GM23338 (cell line): ENCODE results near the gene SNX15. TPM values are rescaled to one million over a fixed set of nuclear protein-coding genes. Genes with fewer than 3 reads are reported as not detected.

Experiments
- ATAC-seq: fragments of 200-7000 bp; cut with Tn5 transposase; 3 replicates; pipeline ENCODE4 v1.9.1; 2020
- DNase-seq: peaks from one replicate; pipeline ENCODE4 v3.0.0-alpha.2; 2015; ENCODE audit warnings: low spot score
- H2AFZ ChIP-seq: fragments of 200-600 bp; sonication (generic); 2 replicates; pipeline ENCODE4 v1.8.0; 2016; ENCODE audit warnings: antibody characterized with exemption, mild to moderate bottlenecking, moderate library complexity
- H3F3A ChIP-seq: fragments of 200-600 bp; sonication (generic); replicated peaks from 2 replicates; pipeline ENCODE4 v1.8.0; 2017; ENCODE audit warnings: antibody characterized with exemption, mixed run types, low read depth
- H3K27ac ChIP-seq: fragments of 200-600 bp; sonication (generic); 2 replicates; pipeline ENCODE4 v1.6.1; 2016; ENCODE audit warnings: low read depth
- H3K27me3 ChIP-seq: fragments of 200-600 bp; sonication (generic); 2 replicates; pipeline ENCODE4 v1.8.0; 2016; ENCODE audit warnings: mild to moderate bottlenecking, mixed run types, moderate library complexity; ENCODE audit not compliant: insufficient read depth
- H3K36me3 ChIP-seq: fragments of 200-600 bp; sonication (generic); 2 replicates; pipeline ENCODE4 v1.8.0; 2016; ENCODE audit warnings: mild to moderate bottlenecking; ENCODE audit not compliant: insufficient read depth
- H3K4me1 ChIP-seq: fragments of 200-600 bp; sonication (generic); 2 replicates; pipeline ENCODE4 v1.8.0; 2016; ENCODE audit warnings: mild to moderate bottlenecking, moderate library complexity; ENCODE audit not compliant: insufficient read depth
- H3K4me2 ChIP-seq: fragments of 200-600 bp; sonication (generic); 2 replicates; pipeline ENCODE4 v1.7.1; 2017; ENCODE audit warnings: mixed run types
- H3K4me3 ChIP-seq: fragments of 200-600 bp; sonication (generic); 2 replicates; pipeline ENCODE4 v1.6.1; 2016; ENCODE audit warnings: mixed run types
- H3K79me2 ChIP-seq: fragments of 200-600 bp; sonication (generic); replicated peaks from 2 replicates; pipeline ENCODE4 v1.8.0; 2017; ENCODE audit warnings: mild to moderate bottlenecking; ENCODE audit not compliant: insufficient read depth
- H3K9me2 ChIP-seq: fragments of 200-600 bp; sonication (generic); 2 replicates; pipeline ENCODE4 v1.8.0; 2017; ENCODE audit not compliant: insufficient read depth
- H4K20me1 ChIP-seq: fragments of 200-600 bp; sonication (generic); replicated peaks from 2 replicates; pipeline ENCODE4 v1.8.0; 2017; ENCODE audit warnings: mild to moderate bottlenecking; ENCODE audit not compliant: insufficient read depth
- H3K27ac Mint-ChIP-seq: 2 replicates; pipeline ENCODE4 v1.8.0; 2020; ENCODE audit warnings: inconsistent platforms, mild to moderate bottlenecking, moderate library complexity, mixed read lengths
- H3K27me3 Mint-ChIP-seq: 3 replicates; pipeline ENCODE4 v1.8.0; 2022; ENCODE audit warnings: low read depth, mild to moderate bottlenecking, moderate library complexity, mixed read lengths, inconsistent platforms; ENCODE audit not compliant: insufficient read depth, poor library complexity
- H3K36me3 Mint-ChIP-seq: 3 replicates; pipeline ENCODE4 v1.8.0; 2021; ENCODE audit warnings: low read depth, mild to moderate bottlenecking, inconsistent platforms, moderate library complexity, mixed read lengths
- H3K4me1 Mint-ChIP-seq: 3 replicates; pipeline ENCODE4 v1.8.0; 2020; ENCODE audit warnings: mild to moderate bottlenecking, inconsistent platforms, mixed read lengths
- H3K4me3 Mint-ChIP-seq: 3 replicates; pipeline ENCODE4 v1.8.0; 2021; ENCODE audit warnings: moderate library complexity, mild to moderate bottlenecking, inconsistent platforms, mixed read lengths
- H3K9me3 Mint-ChIP-seq: 3 replicates; pipeline ENCODE4 v1.8.0; 2020; ENCODE audit warnings: moderate library complexity, mild to moderate bottlenecking, inconsistent platforms, mixed read lengths
- CREB1 ChIP-seq: fragments of 250-450 bp; sonication (Bioruptor Pico); IDR thresholded peaks from 2 replicates; pipeline ENCODE4 v1.5.0; 2020; ENCODE audit warnings: low read depth, mild to moderate bottlenecking, moderate library complexity
- CTCF ChIP-seq, 2 experiments: fragments of 200-600 bp in 1 of 2; sonication (generic) in 1 of 2; conservative IDR thresholded peaks; 2 replicates each; pipeline versions ENCODE4 v1.5.1 to v1.6.1; 2016 to 2017; ENCODE audit warnings: antibody characterized with exemption in 2 of 2, low read depth in 2 of 2, mild to moderate bottlenecking in 2 of 2, moderate library complexity in 1 of 2
- ETS1 ChIP-seq: IDR thresholded peaks from 2 replicates; pipeline ENCODE4 v1.6.1; 2016; ENCODE audit warnings: antibody characterized with exemption
- EZH2 ChIP-seq: fragments of 200-600 bp; sonication (generic); IDR thresholded peaks from one replicate; pipeline ENCODE4 v1.8.0; 2017; ENCODE audit warnings: antibody characterized with exemption, mild to moderate bottlenecking, low read depth; ENCODE audit not compliant: unreplicated experiment
- EZH2phosphoT487 ChIP-seq: fragments of 200-600 bp; sonication (generic); IDR thresholded peaks from one replicate; pipeline ENCODE4 v1.8.1; 2018; ENCODE audit warnings: antibody characterized with exemption; ENCODE audit not compliant: unreplicated experiment
- JUNB ChIP-seq: IDR thresholded peaks from one replicate; pipeline ENCODE4 v1.6.1; 2016; ENCODE audit warnings: antibody characterized with exemption; ENCODE audit not compliant: unreplicated experiment
- REST ChIP-seq: IDR thresholded peaks from one replicate; pipeline ENCODE4 v1.6.1; 2018; ENCODE audit warnings: antibody characterized with exemption; ENCODE audit not compliant: unreplicated experiment
- STAT1 ChIP-seq: IDR thresholded peaks from one replicate; pipeline ENCODE4 v1.6.1; 2016; ENCODE audit warnings: antibody characterized with exemption; ENCODE audit not compliant: unreplicated experiment
- ZNF114 ChIP-seq: fragments of 250-450 bp; sonication (Bioruptor Pico); IDR thresholded peaks from 2 replicates; pipeline ENCODE4 v1.5.0; 2020; ENCODE audit warnings: mild to moderate bottlenecking, moderate library complexity
- ZNF331 ChIP-seq: fragments of 250-450 bp; sonication (Bioruptor Pico); IDR thresholded peaks from 2 replicates; pipeline ENCODE4 v1.5.0; 2020; ENCODE audit warnings: low read depth, mild to moderate bottlenecking, moderate library complexity
- ZNF462 ChIP-seq: fragments of 250-450 bp; sonication (Bioruptor Pico); IDR thresholded peaks from 2 replicates; pipeline ENCODE4 v1.5.0; 2020; ENCODE audit warnings: mild to moderate bottlenecking, moderate library complexity
- polyA plus RNA-seq: library from polyadenylated mRNA; unstranded; fragments of >200 nt; fragmentation: Nextera tagmentation; extraction: Ambion mirVana; gene quantifications from 2 replicates; pipeline ENCODE4 v1.2.1, GENCODE V29; 2016
- total RNA-seq: library from RNA; depleted of rRNA; stranded (reverse); fragments of >200 nt; shearing (Covaris generic); gene quantifications from 2 replicates; pipeline ENCODE4 v1.2.3, GENCODE V29; 2014

Gene SNX15
- total and polyA plus RNA-seq, 2 experiments from 2014 or later, result 13.0 to 21.4 TPM

- TF ChIP-seq REST (no peak), CREB1 (CRISPR knock-in tag) (no peak), ZNF331 (CRISPR knock-in tag) (no peak), ETS1 (no peak)
Observed at GRCh38 chr11:65017937-65018336, 9.3 kb upstream of the SNX15 start (continued).

GRCh38 chr11:65019824-65020223 is 7.4 kb upstream of the SNX15 start:
- peaks cover 42% of the 10 kb centered on the region for H3K36me3 Mint-ChIP-seq
- no peaks in the 10 kb centered on the region; the same call in 2 of the 3 replicates for H3K9me3 Mint-ChIP-seq
- H3K79me2 ChIP-seq, result peaks cover 10% of the 10 kb centered on the region; the same call in 1 of the 2 replicates
- ATAC-seq (no peak), DNase-seq (no peak)
- 0 out of 2 replicates have a peak, but pooled peaks cover 6% of the 10 kb centered on the region for H3F3A ChIP-seq
- H2AFZ ChIP-seq, result no peak overlapping the region
- no peak overlapping the region for H3K27ac Mint-ChIP-seq
- H3K4me1 Mint-ChIP-seq, result peaks cover 6% of the 10 kb centered on the region; the same call in 1 of the 3 replicates
- H4K20me1 ChIP-seq, result 0 out of 2 replicates have a peak, but pooled peaks cover 2% of the 10 kb centered on the region
- H3K27me3 Mint-ChIP-seq, result peaks cover 8% of the 10 kb centered on the region
- no peak overlapping the region for H3K4me3 Mint-ChIP-seq
- H3K27me3 ChIP-seq, result no peaks in the 10 kb centered on the region
- no peaks in the 10 kb centered on the region for H3K9me2 ChIP-seq
- TF ChIP-seq CREB1 (CRISPR knock-in tag), result no peak
- TF ChIP-seq STAT1, result no peak
- TF ChIP-seq EZH2, result no peak
- TF ChIP-seq JUNB, result no peak
- no peak for TF ChIP-seq CTCF (conservative IDR thresholded peaks at IDR 0.05; ENCODE audit: low read depth in 2 of 2)
- TF ChIP-seq ZNF462, result no peak
- no peak for TF ChIP-seq ZNF114 (CRISPR knock-in tag)
- no peak for TF ChIP-seq EZH2phosphoT487
- H3K4me3 ChIP-seq, result no peak overlapping the region
- no peaks in the 10 kb centered on the region for H3K36me3 ChIP-seq
- no peaks in the 10 kb centered on the region; the same call in 1 of the 2 replicates for H3K4me1 ChIP-seq
- H3K4me2 ChIP-seq, result no peak overlapping the region
- no peak overlapping the region for H3K27ac ChIP-seq
